Erythroblast (primary cell): ENCODE measurements around the gene ANKZF1.

ENCODE experiments used
- GATA1 ChIP-seq: IDR thresholded peaks from 2 replicates; pipeline ENCODE4 v1.6.1; 2011; ENCODE audit warnings: low read depth, mild to moderate bottlenecking, control low read depth, low read length, moderate library complexity
- POLR2A ChIP-seq: IDR thresholded peaks from 2 replicates; pipeline ENCODE4 v1.6.1; 2011; ENCODE audit warnings: mild to moderate bottlenecking, low read length

DNA sequence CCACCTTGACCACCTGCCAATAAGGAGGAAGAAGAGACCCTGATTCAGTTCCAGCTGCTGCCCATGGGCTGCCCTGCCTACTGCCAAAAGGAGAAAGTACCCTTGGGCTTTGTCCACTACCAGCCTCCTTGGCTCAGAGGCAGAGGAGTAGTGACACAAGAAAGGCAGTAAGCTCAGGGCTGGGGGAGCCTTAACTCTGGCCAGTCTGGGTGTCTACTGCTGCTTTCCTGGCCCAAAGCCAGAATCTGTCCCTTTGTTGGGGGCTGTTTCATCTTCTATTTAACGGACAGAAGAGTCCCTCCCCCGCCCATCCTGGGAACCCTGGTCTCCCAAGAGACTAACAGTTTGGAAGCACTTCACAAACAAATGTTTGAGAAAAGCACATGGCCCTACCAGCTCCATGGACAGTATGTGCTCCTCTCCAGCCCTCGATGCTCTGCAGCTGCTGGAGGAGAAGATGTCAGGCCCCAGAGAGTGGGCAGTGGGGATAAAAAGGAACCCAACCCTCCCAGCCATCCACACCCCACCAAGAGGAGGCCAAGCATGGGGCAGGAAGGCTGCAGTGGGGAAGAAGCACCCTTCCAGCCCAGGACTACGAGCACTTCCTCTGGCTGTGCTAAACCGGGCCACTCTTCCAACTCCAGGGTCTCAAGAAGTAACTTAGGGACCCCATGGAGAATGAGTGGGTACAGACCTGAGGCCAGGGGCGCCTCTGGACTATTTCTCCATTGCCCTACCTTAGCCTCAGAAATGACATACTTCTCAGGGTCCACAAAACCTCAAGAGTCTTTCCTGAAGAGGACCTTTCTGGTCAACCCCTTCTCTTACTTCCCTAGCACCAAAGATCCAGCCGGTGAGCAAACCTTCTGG, 1.3 kb upstream of the ANKZF1 start:
- TF ChIP-seq POLR2A (no peak), GATA1 (no peak)
